Metanephros (tissue), 2 donors: ENCODE measurements around the gene PLD3. TPM values are rescaled to one million over a fixed set of nuclear protein-coding genes. Genes with fewer than 3 reads are reported as not detected.

Source experiments
- small RNA-seq: library from RNA; depleted of rRNA; stranded (forward); fragments of <200 nt; gene quantifications from one replicate; pipeline ENCODE3, GENCODE V24; 2014; ENCODE audit warnings: low replicate concordance
- total RNA-seq: library from RNA; depleted of rRNA; stranded (reverse); fragments of >200 nt; gene quantifications from one replicate; pipeline ENCODE4 v1.2.3, GENCODE V29; 2014

Gene PLD3
- 262 TPM for total RNA-seq

DNA sequence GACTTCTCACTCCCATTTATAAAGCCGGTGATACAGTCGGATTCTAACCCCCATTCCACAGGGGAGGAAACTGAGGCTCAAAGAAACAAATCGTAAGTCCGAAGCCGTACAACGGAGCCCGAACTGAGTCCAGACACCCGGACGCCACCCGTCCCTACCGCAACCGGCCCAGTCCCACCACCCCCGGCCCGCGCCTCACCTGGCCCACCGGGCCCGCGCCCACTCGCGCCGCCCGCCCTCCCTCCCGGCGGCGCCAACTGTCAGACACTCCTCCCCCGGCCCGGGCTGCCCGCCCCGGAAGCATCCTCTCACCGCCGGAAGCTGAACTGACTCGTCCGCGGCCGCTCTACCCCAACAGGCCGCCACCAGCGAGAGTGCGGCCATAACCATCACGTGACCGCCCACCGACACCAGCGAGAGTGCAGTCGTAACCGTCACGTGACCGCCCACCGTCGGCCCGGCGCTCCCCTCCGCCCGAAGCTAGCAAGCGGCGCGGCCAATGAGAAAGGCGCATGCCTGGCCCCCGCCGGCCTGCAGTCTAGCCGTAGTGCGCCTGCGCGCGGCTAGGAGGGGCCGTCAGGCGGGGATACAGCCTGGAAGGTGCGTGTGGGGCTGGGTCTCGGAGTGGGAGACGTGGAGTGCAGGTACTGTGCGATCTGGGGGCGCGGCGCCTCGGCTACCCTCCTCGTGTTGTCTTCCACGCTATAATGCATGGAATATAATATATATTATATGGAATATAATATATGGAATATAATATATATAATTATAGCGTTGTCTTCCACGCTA, at the start of gene PLD3, which contains the start of gene C19orf47:
Gene PLD3, plus strand, starts transcription at position 571 of the 789 bp plus-strand sequence. CDS start 17,789 bp downstream, outside the sequence.
Gene C19orf47, minus strand, starts transcription at position 273 of the 789 bp plus-strand sequence. CDS start 6,540 bp downstream, outside the sequence.

GRCh38 chr19:40390084-40390742, 41.7 kb downstream of the PLD3 start, which contains the start of gene HIPK4:
HIPK4 (minus strand) TSS chr19:40390181; CDS start chr19:40389902, 279 bp downstream.

DNA sequence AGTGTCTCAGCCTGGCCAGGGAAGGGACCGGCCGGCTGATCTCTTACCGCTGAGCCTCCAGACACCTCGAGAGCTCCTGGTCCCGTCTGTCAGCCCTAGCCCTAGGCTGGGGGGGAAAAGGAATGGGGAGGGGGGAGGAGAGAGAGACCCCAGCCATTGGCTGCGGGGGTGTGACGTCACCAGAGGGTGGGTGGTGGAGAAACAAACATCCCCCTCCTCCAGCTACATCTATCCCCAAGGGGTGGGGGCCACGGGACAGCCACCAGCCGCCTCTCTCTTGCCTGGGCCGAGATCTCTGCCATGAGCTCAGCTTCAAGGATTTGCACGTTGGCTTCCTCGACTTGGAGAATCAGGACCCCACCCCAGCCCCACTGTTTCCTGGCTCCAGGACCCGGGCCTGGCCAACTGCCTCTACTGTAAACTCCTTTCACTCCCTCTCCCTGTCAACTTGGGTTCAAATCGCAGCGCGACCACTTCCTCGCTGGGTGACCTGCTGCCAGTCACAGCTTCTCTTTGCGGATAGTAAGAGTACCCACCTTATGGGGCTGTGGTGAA, 64.9 kb downstream of the PLD3 start, which contains the start of gene PRX:
Gene PRX, minus strand, starts transcription at position 88 of the 555 bp plus-strand sequence. CDS start 5,446 bp downstream, outside the sequence.

DNA sequence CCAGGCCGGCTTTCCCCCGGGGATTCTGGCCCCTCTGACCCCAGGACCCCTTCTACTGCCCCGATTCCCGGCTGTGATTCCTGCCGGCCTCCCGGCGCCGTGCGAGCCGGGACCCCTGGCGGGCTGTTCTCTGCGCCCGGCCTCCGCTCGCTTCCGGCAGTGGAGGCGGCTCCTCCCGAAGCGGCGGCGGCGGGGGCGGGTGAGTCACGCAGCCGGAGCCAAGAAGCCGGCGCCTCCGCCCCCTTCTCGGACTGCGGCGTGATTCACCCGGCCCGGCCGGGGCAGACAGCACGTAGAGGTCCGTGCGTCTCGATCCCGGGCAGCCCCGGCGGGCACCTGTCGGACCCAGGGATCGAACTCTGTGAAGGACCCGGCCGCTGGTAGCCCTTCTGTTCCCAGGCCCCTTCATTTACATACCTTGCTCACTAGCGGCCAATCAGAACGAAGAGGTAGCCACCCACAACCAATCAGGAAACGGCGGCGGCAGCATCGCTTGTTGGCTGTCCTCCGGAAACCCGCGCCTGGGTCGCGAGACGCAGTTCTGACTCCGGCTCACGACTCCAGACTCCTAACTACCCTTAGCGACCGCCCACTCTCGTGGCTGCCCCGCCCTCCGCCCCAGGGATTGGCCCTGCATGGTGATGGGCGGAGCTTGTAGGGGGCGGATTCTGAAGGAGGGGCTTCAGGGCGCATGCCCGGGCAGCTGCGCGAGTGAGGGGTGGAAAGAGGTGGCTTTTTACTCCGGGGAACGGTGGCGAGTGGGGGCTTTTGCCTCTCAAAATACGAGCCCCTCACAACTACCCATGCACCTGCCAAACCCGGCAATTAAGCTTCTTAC, 77.2 kb downstream of the PLD3 start, which contains the start of gene SERTAD1:
Gene SERTAD1, minus strand, starts transcription at position 543 of the 838 bp plus-strand sequence. CDS start 2,446 bp downstream, outside the sequence.

Small RNAs within 50 kb of the gene (small RNA-seq; reads per million reads assigned to genes)
- gene MIR6796: not detected
- not detected for gene RF00019
- not detected for gene RNU6-945P

Other genes starting within 250 kb of the PLD3 start
- 9.1 TPM for gene MAP3K10, start 157.3 kb upstream of the PLD3 start, total RNA-seq
- not detected for gene TTC9B, start 130.3 kb upstream of the PLD3 start, total RNA-seq
- 2.0 TPM for gene CCNP, start 122.0 kb upstream of the PLD3 start, total RNA-seq
- 151 TPM for gene AKT2, start 63.4 kb upstream of the PLD3 start, total RNA-seq
- 17.7 TPM for gene C19orf47, start 298 bp upstream of the PLD3 start, total RNA-seq
- gene HIPK4, start 41.5 kb downstream of the PLD3 start, total RNA-seq: 0.06 TPM
- gene PRX, start 64.7 kb downstream of the PLD3 start, total RNA-seq: 8.5 TPM
- gene SERTAD1, start 77.3 kb downstream of the PLD3 start, total RNA-seq: 12.6 TPM
- gene SERTAD3, start 95.6 kb downstream of the PLD3 start, total RNA-seq: 36.4 TPM
- gene BLVRB, start 117.0 kb downstream of the PLD3 start, total RNA-seq: 121 TPM
- 2.9 TPM for gene SPTBN4, start 118.3 kb downstream of the PLD3 start, total RNA-seq
- 25.3 TPM for gene SHKBP1, start 228.2 kb downstream of the PLD3 start, total RNA-seq